H1 (cell line): ENCODE data around the gene GRM8. TPM values are rescaled to one million over a fixed set of nuclear protein-coding genes. Genes with fewer than 3 reads are reported as not detected.

Source experiments
- CTCF ChIA-PET: fragments of 300-600 bp; sonication (Branson Sonifier 250); formaldehyde crosslinking; loops from one replicate; lab custom pipeline; 2021; ENCODE audit not compliant: partially characterized antibody; lab: Charles Lee
- POLR2A ChIA-PET: fragments of 300-600 bp; sonication (Branson Sonifier 250); formaldehyde crosslinking; loops from one replicate; lab custom pipeline; 2021; ENCODE audit warnings: inconsistent platforms; ENCODE audit not compliant: partially characterized antibody; lab: Charles Lee
- DNase-seq, 2 experiments: peaks; one replicate each; pipeline versions ENCODE4 v3.0.0 to v3.0.0-alpha.2; 2010 to 2022; ENCODE audit warnings: low spot score in 2 of 2, low read depth in 1 of 2, mixed read lengths in 1 of 2
- FAIRE-seq: peaks from 2 replicates; lab custom pipeline; 2011; peaks lifted over from hg19 to GRCh38; lab: Jason Lieb, UNC
- H2AFZ ChIP-seq: 2 replicates; pipeline ENCODE4 v1.8.1; 2012; ENCODE audit warnings: low read length, inconsistent platforms
- H2AK5ac ChIP-seq: 2 replicates; pipeline ENCODE4 v1.6.1; 2013; ENCODE audit warnings: low read depth, low read length
- H2BK120ac ChIP-seq: replicated peaks from 2 replicates; pipeline ENCODE3; 2013; ENCODE audit warnings: low read depth, low read length, inconsistent platforms
- H2BK12ac ChIP-seq: 2 replicates; pipeline ENCODE4 v1.6.1; 2013; ENCODE audit warnings: low read depth, low read length
- H2BK15ac ChIP-seq: 2 replicates; pipeline ENCODE4 v1.6.1; 2013; ENCODE audit warnings: low read length
- H2BK20ac ChIP-seq: 2 replicates; pipeline ENCODE4 v1.6.1; 2013; ENCODE audit warnings: low read length
- H2BK5ac ChIP-seq: 2 replicates; pipeline ENCODE4 v1.6.1; 2013; ENCODE audit warnings: low read depth, low read length
- H3K14ac ChIP-seq: 2 replicates; pipeline ENCODE4 v1.6.1; 2013; ENCODE audit warnings: inconsistent platforms; ENCODE audit not compliant: insufficient read length
- H3K18ac ChIP-seq: 2 replicates; pipeline ENCODE4 v1.6.1; 2013; ENCODE audit warnings: low read length; ENCODE audit errors: extremely low read depth
- H3K23ac ChIP-seq: 2 replicates; pipeline ENCODE4 v1.6.1; 2013; ENCODE audit warnings: inconsistent platforms; ENCODE audit not compliant: insufficient read length
- H3K23me2 ChIP-seq: 2 replicates; pipeline ENCODE4 v1.6.1; 2013; ENCODE audit warnings: low read depth, low read length
- H3K27ac ChIP-seq: 2 replicates; pipeline ENCODE4 v1.6.1; 2011; ENCODE audit warnings: low read depth, low read length, inconsistent platforms
- H3K27me3 ChIP-seq, 4 experiments: replicated peaks in 1 of 4; 1 replicate in 1 of 4; 2 replicates in 3 of 4; pipeline versions ENCODE4 v1.6.1 to v1.8.1; 2011 to 2013; ENCODE audit warnings: low read length in 3 of 4, mild to moderate bottlenecking in 3 of 4, inconsistent platforms in 2 of 4, mixed read lengths in 2 of 4, moderate library complexity in 1 of 4; ENCODE audit not compliant: control insufficient read depth in 3 of 4, insufficient read depth in 3 of 4; ENCODE audit errors: extremely low read depth in 1 of 4
- H3K36me3 ChIP-seq, 4 experiments: 2 replicates each; pipeline versions ENCODE4 v1.6.1 to v1.8.1; 2011 to 2013; ENCODE audit warnings: mild to moderate bottlenecking in 4 of 4, low read length in 3 of 4, moderate library complexity in 2 of 4, control low read depth in 1 of 4, inconsistent platforms in 1 of 4; ENCODE audit not compliant: insufficient read depth in 4 of 4, control insufficient read depth in 2 of 4
- H3K4ac ChIP-seq: replicated peaks from 2 replicates; pipeline ENCODE3; 2013; ENCODE audit warnings: low read length, low read depth, mixed read lengths, inconsistent platforms; ENCODE audit not compliant: insufficient read length
- H3K4me1 ChIP-seq, 4 experiments: replicated peaks in 1 of 4; 1 replicate in 1 of 4; 2 replicates in 3 of 4; pipeline versions ENCODE4 v1.6.1 to v1.8.1; 2011 to 2013; ENCODE audit warnings: low read length in 3 of 4, inconsistent platforms in 2 of 4, mixed read lengths in 1 of 4; ENCODE audit not compliant: insufficient read depth in 4 of 4, control insufficient read depth in 3 of 4
- H3K4me2 ChIP-seq, 2 experiments: 2 replicates each; pipeline versions ENCODE4 v1.6.1 to v1.8.1; 2011 to 2013; ENCODE audit warnings: low read depth in 2 of 2, low read length in 2 of 2, control low read depth in 1 of 2, inconsistent platforms in 1 of 2, mild to moderate bottlenecking in 1 of 2; ENCODE audit not compliant: insufficient read depth in 1 of 2
- H3K4me3 ChIP-seq, 4 experiments: fragments of 200-600, 300-600 bp in 1 of 4; sonication (generic), shearing (Covaris generic), sonication (Bioruptor Twin) in 1 of 4; 2 replicates each; pipeline versions ENCODE4 v1.5.1 to v1.8.1; 2011 to 2016; ENCODE audit warnings: low read length in 4 of 4, low read depth in 3 of 4, control low read depth in 2 of 4, inconsistent platforms in 2 of 4, mild to moderate bottlenecking in 2 of 4, mixed read lengths in 1 of 4, moderate library complexity in 1 of 4; ENCODE audit not compliant: insufficient read depth in 2 of 4; ENCODE audit errors: extremely low read depth in 1 of 4
- H3K56ac ChIP-seq: replicated peaks from 2 replicates; pipeline ENCODE3; 2013; ENCODE audit warnings: low read depth, mild to moderate bottlenecking, mixed read lengths, low read length, inconsistent platforms; ENCODE audit not compliant: insufficient read length
- H3K79me1 ChIP-seq: 2 replicates; pipeline ENCODE4 v1.6.1; 2013; ENCODE audit warnings: low read depth, low read length, control low read depth
- H3K79me2 ChIP-seq, 2 experiments: 2 replicates each; pipeline versions ENCODE4 v1.6.1 to v1.8.1; 2012 to 2013; ENCODE audit warnings: low read length in 2 of 2, mild to moderate bottlenecking in 2 of 2, inconsistent platforms in 1 of 2; ENCODE audit not compliant: insufficient read depth in 2 of 2, control insufficient read depth in 1 of 2
- H3K9ac ChIP-seq, 4 experiments: replicated peaks in 1 of 4; 1 replicate in 1 of 4; 2 replicates in 3 of 4; pipeline versions ENCODE4 v1.6.1 to v1.8.1; 2011 to 2013; ENCODE audit warnings: low read depth in 3 of 4, low read length in 3 of 4, control low read depth in 2 of 4, mild to moderate bottlenecking in 2 of 4, moderate library complexity in 2 of 4, inconsistent platforms in 1 of 4; ENCODE audit errors: extremely low read depth in 1 of 4
- H3K9me3 ChIP-seq, 2 experiments: 2 replicates each; pipeline versions ENCODE4 v1.6.1 to v1.8.1; 2012 to 2013; ENCODE audit warnings: mild to moderate bottlenecking in 2 of 2, moderate library complexity in 2 of 2, control low read depth in 1 of 2, inconsistent platforms in 1 of 2, low read depth in 1 of 2, low read length in 1 of 2, mixed read lengths in 1 of 2; ENCODE audit not compliant: insufficient read depth in 2 of 2
- H4K20me1 ChIP-seq, 2 experiments: replicated peaks in 1 of 2; 2 replicates each; pipeline versions ENCODE3 to v1.8.1; 2011 to 2013; ENCODE audit warnings: inconsistent platforms in 2 of 2, low read length in 2 of 2, mild to moderate bottlenecking in 1 of 2; ENCODE audit not compliant: insufficient read depth in 2 of 2, control insufficient read depth in 1 of 2
- H4K5ac ChIP-seq: 2 replicates; pipeline ENCODE4 v1.6.1; 2013; ENCODE audit warnings: low read length, low read depth, mixed read lengths, inconsistent platforms; ENCODE audit not compliant: insufficient read length
- H4K8ac ChIP-seq: 2 replicates; pipeline ENCODE4 v1.8.0; 2013; ENCODE audit warnings: mild to moderate bottlenecking, moderate library complexity, low read length, inconsistent platforms; ENCODE audit not compliant: insufficient read depth; ENCODE audit errors: extremely low read depth
- H4K91ac ChIP-seq: replicated peaks from 2 replicates; pipeline ENCODE3; 2013; ENCODE audit warnings: low read length, mixed read lengths, inconsistent platforms; ENCODE audit not compliant: insufficient read length
- ATF3 ChIP-seq: IDR thresholded peaks from 2 replicates; pipeline ENCODE4 v1.6.1; 2011; ENCODE audit warnings: low read depth, mild to moderate bottlenecking, low read length; ENCODE audit not compliant: insufficient read depth
- BACH1 ChIP-seq: IDR thresholded peaks from 2 replicates; pipeline ENCODE4 v1.6.1; 2012; ENCODE audit warnings: low read length, improper control_type of control experiment
- BCL11A ChIP-seq, 2 experiments: IDR thresholded peaks; one replicate each; pipeline ENCODE4 v1.6.1; 2011; ENCODE audit warnings: low read depth in 2 of 2, low read length in 2 of 2, mild to moderate bottlenecking in 2 of 2
- CHD2 ChIP-seq: IDR thresholded peaks from 2 replicates; pipeline ENCODE4 v1.6.1; 2012; ENCODE audit warnings: low read length, improper control_type of control experiment
- JUN ChIP-seq: IDR thresholded peaks from 2 replicates; pipeline ENCODE4 v1.6.1; 2011; ENCODE audit warnings: low read depth, mild to moderate bottlenecking, improper control_type of control experiment, low read length
- MAX ChIP-seq: IDR thresholded peaks from 2 replicates; pipeline ENCODE4 v1.6.1; 2012; ENCODE audit warnings: inconsistent platforms
- NANOG ChIP-seq: IDR thresholded peaks from 2 replicates; pipeline ENCODE4 v1.6.1; 2011; ENCODE audit warnings: low read length, low read depth, mild to moderate bottlenecking, inconsistent platforms; ENCODE audit not compliant: insufficient read depth, poor library complexity, severe bottlenecking
- RNF2 ChIP-seq: fragments of 200-900, 300-1000 bp; sonication (generic); IDR thresholded peaks from 2 replicates; pipeline ENCODE4 v1.7.1; 2016; ENCODE audit warnings: borderline replicate concordance, low read depth, mild to moderate bottlenecking, antibody characterized with exemption, low read length; ENCODE audit not compliant: poor library complexity, severe bottlenecking; ENCODE audit errors: missing control alignments
- SIRT6 ChIP-seq: IDR thresholded peaks from one replicate; pipeline ENCODE4 v1.7.1; 2012; ENCODE audit warnings: low read length, inconsistent platforms
- SP1 ChIP-seq: IDR thresholded peaks from 2 replicates; pipeline ENCODE4 v1.6.1; 2011; ENCODE audit warnings: low read depth, low read length
- SRF ChIP-seq: IDR thresholded peaks from 2 replicates; pipeline ENCODE4 v1.6.1; 2011; ENCODE audit warnings: mild to moderate bottlenecking, low read depth, low read length, moderate library complexity
- WGBS, 2 experiments: shearing (Covaris generic) in 1 of 2; methylation state at CpG; one replicate each; pipeline versions ENCODE4 v1.1.6 to v1.1.7; 2013 to 2015; ENCODE audit warnings: low lambda C conversion rate in 2 of 2, mixed read lengths in 2 of 2, inconsistent platforms in 1 of 2, low coverage in 1 of 2, missing lambda C conversion rate in 1 of 2; ENCODE audit not compliant: insufficient replicate concordance in 2 of 2, insufficient coverage in 1 of 2, insufficient read length in 1 of 2; ENCODE audit errors: extremely low coverage in 1 of 2, missing lambda C conversion rate in 1 of 2; 5-methylcytosine and 5-hydroxymethylcytosine counted together
- polyA plus RNA-seq, 7 experiments: library from polyadenylated mRNA; depleted of rRNA in 3 of 7; stranded (reverse) in 5 of 7; unstranded in 2 of 7; fragments of >200 nt in 5 of 7; fragments of 200-250 nt in 2 of 7; gene quantifications; 1 replicate in 5 of 7; 2 replicates in 1 of 7; 4 replicates in 1 of 7; pipeline versions ENCODE4 v1.2.1 to v1.2.3, GENCODE V29; 2011 to 2013; ENCODE audit warnings: missing spikeins in 2 of 7, mixed read lengths in 2 of 7
- total RNA-seq: library from RNA; stranded (reverse); fragmentation: NEBNext Ultra II Directional; extraction: Animal tissue kit (Norgen Biotek cat#: 25700); gene quantifications from 2 replicates; pipeline ENCODE4 v1.2.1, GENCODE V29; 2021

GRM8 gene
- total and polyA plus RNA-seq, 2 of the 8 experiments (the other 6 are each of a cell fraction or from before 2014, with no cell fraction given), result 2.6 to 2.8 TPM

GRCh38 chr7:127187740-127188139 is 65.0 kb downstream of the GRM8 start:
- Histone ChIP-seq H3K4me1 (peaks cover 0 to 8% (median 6%) of the 10 kb centered on the region in 4 experiments; a peak in 3 of 7 replicates), H4K20me1 (no peaks in the 10 kb centered on the region), H3K79me1 (no peaks in the 10 kb centered on the region), H4K5ac (no peak overlapping the region), H3K18ac (no peak overlapping the region), H3K9me3 (no peaks in the 10 kb centered on the region), H3K23ac (no peak overlapping the region), H2AK5ac (no peak overlapping the region), H2AFZ (no peak overlapping the region), H3K36me3 (no peaks in the 10 kb centered on the region), H3K27me3 (no peaks in the 10 kb centered on the region), H2BK5ac (no peak overlapping the region), H3K27ac (no peak overlapping the region), H4K8ac (no peak overlapping the region), H3K4ac (no peak overlapping the region), H3K14ac (no peak overlapping the region), H3K4me3 (no peak overlapping the region), H2BK15ac (no peak overlapping the region), H2BK20ac (no peak overlapping the region), H3K79me2 (no peaks in the 10 kb centered on the region), H3K9ac (no peak overlapping the region), H3K4me2 (no peak overlapping the region), H3K23me2 (no peaks in the 10 kb centered on the region), H3K56ac (no peak overlapping the region), H2BK120ac (no peak overlapping the region), H4K91ac (no peak overlapping the region), H2BK12ac (no peak overlapping the region)
- ChIA-PET POLR2A (no interaction called here), CTCF (interaction anchor here (2.0 kb wide), 1 partner anchor 39 kb away, joined by 9 read pairs; no protein-coding TSS in a partner anchor)
- DNase-seq (no peak), FAIRE-seq (no peak)
- 83% methylated on average over 1 of the region's 1 CpG; no CpG with 5 or more reads in 1 of the 2 experiments for WGBS, 2 experiments
- TF ChIP-seq SRF (no peak), BCL11A (IDR thresholded peaks at IDR 0.05; ENCODE audit: low read depth in 2 of 2, low read length in 2 of 2) (no peak), SP1 (no peak), JUN (no peak), MAX (no peak), NANOG (no peak), ATF3 (no peak), RNF2 (no peak), CHD2 (no peak), SIRT6 (no peak), BACH1 (no peak)
